H1 (cell line): ENCODE measurements around the gene SULT6B1. TPM values are rescaled to one million over a fixed set of nuclear protein-coding genes. Genes with fewer than 3 reads are reported as not detected.

ENCODE experiments used
- CTCF ChIA-PET: fragments of 300-600 bp; sonication (Branson Sonifier 250); formaldehyde crosslinking; loops from one replicate; lab custom pipeline; 2021; ENCODE audit not compliant: partially characterized antibody; lab: Charles Lee
- POLR2A ChIA-PET: fragments of 300-600 bp; sonication (Branson Sonifier 250); formaldehyde crosslinking; loops from one replicate; lab custom pipeline; 2021; ENCODE audit warnings: inconsistent platforms; ENCODE audit not compliant: partially characterized antibody; lab: Charles Lee
- DNase-seq, 2 experiments: peaks; one replicate each; pipeline versions ENCODE4 v3.0.0 to v3.0.0-alpha.2; 2010 to 2022; ENCODE audit warnings: low spot score in 2 of 2, low read depth in 1 of 2, mixed read lengths in 1 of 2
- FAIRE-seq: peaks from 2 replicates; lab custom pipeline; 2011; peaks lifted over from hg19 to GRCh38; lab: Jason Lieb, UNC
- H2AFZ ChIP-seq: 2 replicates; pipeline ENCODE4 v1.8.1; 2012; ENCODE audit warnings: low read length, inconsistent platforms
- H2AK5ac ChIP-seq: 2 replicates; pipeline ENCODE4 v1.6.1; 2013; ENCODE audit warnings: low read depth, low read length
- H2BK120ac ChIP-seq: replicated peaks from 2 replicates; pipeline ENCODE3; 2013; ENCODE audit warnings: low read depth, low read length, inconsistent platforms
- H2BK12ac ChIP-seq: 2 replicates; pipeline ENCODE4 v1.6.1; 2013; ENCODE audit warnings: low read depth, low read length
- H2BK15ac ChIP-seq: 2 replicates; pipeline ENCODE4 v1.6.1; 2013; ENCODE audit warnings: low read length
- H2BK20ac ChIP-seq: 2 replicates; pipeline ENCODE4 v1.6.1; 2013; ENCODE audit warnings: low read length
- H2BK5ac ChIP-seq: 2 replicates; pipeline ENCODE4 v1.6.1; 2013; ENCODE audit warnings: low read depth, low read length
- H3K14ac ChIP-seq: 2 replicates; pipeline ENCODE4 v1.6.1; 2013; ENCODE audit warnings: inconsistent platforms; ENCODE audit not compliant: insufficient read length
- H3K18ac ChIP-seq: 2 replicates; pipeline ENCODE4 v1.6.1; 2013; ENCODE audit warnings: low read length; ENCODE audit errors: extremely low read depth
- H3K23ac ChIP-seq: 2 replicates; pipeline ENCODE4 v1.6.1; 2013; ENCODE audit warnings: inconsistent platforms; ENCODE audit not compliant: insufficient read length
- H3K23me2 ChIP-seq: 2 replicates; pipeline ENCODE4 v1.6.1; 2013; ENCODE audit warnings: low read depth, low read length
- H3K27ac ChIP-seq: 2 replicates; pipeline ENCODE4 v1.6.1; 2011; ENCODE audit warnings: low read depth, low read length, inconsistent platforms
- H3K27me3 ChIP-seq, 4 experiments: replicated peaks in 1 of 4; 1 replicate in 1 of 4; 2 replicates in 3 of 4; pipeline versions ENCODE4 v1.6.1 to v1.8.1; 2011 to 2013; ENCODE audit warnings: low read length in 3 of 4, mild to moderate bottlenecking in 3 of 4, inconsistent platforms in 2 of 4, mixed read lengths in 2 of 4, moderate library complexity in 1 of 4; ENCODE audit not compliant: control insufficient read depth in 3 of 4, insufficient read depth in 3 of 4; ENCODE audit errors: extremely low read depth in 1 of 4
- H3K36me3 ChIP-seq, 4 experiments: 2 replicates each; pipeline versions ENCODE4 v1.6.1 to v1.8.1; 2011 to 2013; ENCODE audit warnings: mild to moderate bottlenecking in 4 of 4, low read length in 3 of 4, moderate library complexity in 2 of 4, control low read depth in 1 of 4, inconsistent platforms in 1 of 4; ENCODE audit not compliant: insufficient read depth in 4 of 4, control insufficient read depth in 2 of 4
- H3K4ac ChIP-seq: replicated peaks from 2 replicates; pipeline ENCODE3; 2013; ENCODE audit warnings: low read length, low read depth, mixed read lengths, inconsistent platforms; ENCODE audit not compliant: insufficient read length
- H3K4me1 ChIP-seq, 4 experiments: replicated peaks in 1 of 4; 1 replicate in 1 of 4; 2 replicates in 3 of 4; pipeline versions ENCODE4 v1.6.1 to v1.8.1; 2011 to 2013; ENCODE audit warnings: low read length in 3 of 4, inconsistent platforms in 2 of 4, mixed read lengths in 1 of 4; ENCODE audit not compliant: insufficient read depth in 4 of 4, control insufficient read depth in 3 of 4
- H3K4me2 ChIP-seq, 2 experiments: 2 replicates each; pipeline versions ENCODE4 v1.6.1 to v1.8.1; 2011 to 2013; ENCODE audit warnings: low read depth in 2 of 2, low read length in 2 of 2, control low read depth in 1 of 2, inconsistent platforms in 1 of 2, mild to moderate bottlenecking in 1 of 2; ENCODE audit not compliant: insufficient read depth in 1 of 2
- H3K4me3 ChIP-seq, 4 experiments: fragments of 200-600, 300-600 bp in 1 of 4; sonication (generic), shearing (Covaris generic), sonication (Bioruptor Twin) in 1 of 4; 2 replicates each; pipeline versions ENCODE4 v1.5.1 to v1.8.1; 2011 to 2016; ENCODE audit warnings: low read length in 4 of 4, low read depth in 3 of 4, control low read depth in 2 of 4, inconsistent platforms in 2 of 4, mild to moderate bottlenecking in 2 of 4, mixed read lengths in 1 of 4, moderate library complexity in 1 of 4; ENCODE audit not compliant: insufficient read depth in 2 of 4; ENCODE audit errors: extremely low read depth in 1 of 4
- H3K56ac ChIP-seq: replicated peaks from 2 replicates; pipeline ENCODE3; 2013; ENCODE audit warnings: low read depth, mild to moderate bottlenecking, mixed read lengths, low read length, inconsistent platforms; ENCODE audit not compliant: insufficient read length
- H3K79me1 ChIP-seq: 2 replicates; pipeline ENCODE4 v1.6.1; 2013; ENCODE audit warnings: low read depth, low read length, control low read depth
- H3K79me2 ChIP-seq, 2 experiments: 2 replicates each; pipeline versions ENCODE4 v1.6.1 to v1.8.1; 2012 to 2013; ENCODE audit warnings: low read length in 2 of 2, mild to moderate bottlenecking in 2 of 2, inconsistent platforms in 1 of 2; ENCODE audit not compliant: insufficient read depth in 2 of 2, control insufficient read depth in 1 of 2
- H3K9ac ChIP-seq, 4 experiments: replicated peaks in 1 of 4; 1 replicate in 1 of 4; 2 replicates in 3 of 4; pipeline versions ENCODE4 v1.6.1 to v1.8.1; 2011 to 2013; ENCODE audit warnings: low read depth in 3 of 4, low read length in 3 of 4, control low read depth in 2 of 4, mild to moderate bottlenecking in 2 of 4, moderate library complexity in 2 of 4, inconsistent platforms in 1 of 4; ENCODE audit errors: extremely low read depth in 1 of 4
- H3K9me3 ChIP-seq, 2 experiments: 2 replicates each; pipeline versions ENCODE4 v1.6.1 to v1.8.1; 2012 to 2013; ENCODE audit warnings: mild to moderate bottlenecking in 2 of 2, moderate library complexity in 2 of 2, control low read depth in 1 of 2, inconsistent platforms in 1 of 2, low read depth in 1 of 2, low read length in 1 of 2, mixed read lengths in 1 of 2; ENCODE audit not compliant: insufficient read depth in 2 of 2
- H4K20me1 ChIP-seq, 2 experiments: replicated peaks in 1 of 2; 2 replicates each; pipeline versions ENCODE3 to v1.8.1; 2011 to 2013; ENCODE audit warnings: inconsistent platforms in 2 of 2, low read length in 2 of 2, mild to moderate bottlenecking in 1 of 2; ENCODE audit not compliant: insufficient read depth in 2 of 2, control insufficient read depth in 1 of 2
- H4K5ac ChIP-seq: 2 replicates; pipeline ENCODE4 v1.6.1; 2013; ENCODE audit warnings: low read length, low read depth, mixed read lengths, inconsistent platforms; ENCODE audit not compliant: insufficient read length
- H4K8ac ChIP-seq: 2 replicates; pipeline ENCODE4 v1.8.0; 2013; ENCODE audit warnings: mild to moderate bottlenecking, moderate library complexity, low read length, inconsistent platforms; ENCODE audit not compliant: insufficient read depth; ENCODE audit errors: extremely low read depth
- H4K91ac ChIP-seq: replicated peaks from 2 replicates; pipeline ENCODE3; 2013; ENCODE audit warnings: low read length, mixed read lengths, inconsistent platforms; ENCODE audit not compliant: insufficient read length
- ASH2L ChIP-seq: fragments of 200-600, 300-600 bp; sonication (generic); IDR thresholded peaks from one replicate; pipeline ENCODE4 v1.7.1; 2017; ENCODE audit warnings: low read length
- CEBPB ChIP-seq: IDR thresholded peaks from 2 replicates; pipeline ENCODE4 v1.6.1; 2012; ENCODE audit warnings: low read depth, low read length
- CREB1 ChIP-seq: IDR thresholded peaks from 2 replicates; pipeline ENCODE4 v1.6.1; 2012; ENCODE audit warnings: inconsistent platforms
- GTF2F1 ChIP-seq: IDR thresholded peaks from 2 replicates; pipeline ENCODE4 v1.6.1; 2012; ENCODE audit warnings: low read depth, low read length, improper control_type of control experiment, borderline replicate concordance
- JUN ChIP-seq: IDR thresholded peaks from 2 replicates; pipeline ENCODE4 v1.6.1; 2011; ENCODE audit warnings: low read depth, mild to moderate bottlenecking, improper control_type of control experiment, low read length
- KDM4A ChIP-seq: IDR thresholded peaks from one replicate; pipeline ENCODE4 v1.7.1; 2012; ENCODE audit warnings: low read depth, mild to moderate bottlenecking, moderate library complexity, low read length, inconsistent platforms; ENCODE audit not compliant: severe bottlenecking
- KDM5A ChIP-seq: fragments of 200-600 bp; IDR thresholded peaks from 2 replicates; pipeline ENCODE4 v1.7.1; 2012; ENCODE audit warnings: mild to moderate bottlenecking, low read length, inconsistent platforms, mixed read lengths
- PHF8 ChIP-seq: fragments of 200-600 bp; sonication (generic); conservative IDR thresholded peaks from 2 replicates; pipeline ENCODE4 v1.7.1; 2012; ENCODE audit warnings: low read depth, mild to moderate bottlenecking, inconsistent platforms, low read length, moderate library complexity
- POLR2AphosphoS5 ChIP-seq: IDR thresholded peaks from 2 replicates; pipeline ENCODE4 v1.6.1; 2011; ENCODE audit warnings: low read depth, low read length
- SAP30 ChIP-seq: fragments of 300-600 bp; sonication (generic); IDR thresholded peaks from 2 replicates; pipeline ENCODE4 v1.7.1; 2012; ENCODE audit warnings: low read length, moderate library complexity, mild to moderate bottlenecking, inconsistent platforms; ENCODE audit not compliant: insufficient read depth, insufficient replicate concordance
- WGBS, 2 experiments: shearing (Covaris generic) in 1 of 2; methylation state at CpG; one replicate each; pipeline versions ENCODE4 v1.1.6 to v1.1.7; 2013 to 2015; ENCODE audit warnings: low lambda C conversion rate in 2 of 2, mixed read lengths in 2 of 2, inconsistent platforms in 1 of 2, low coverage in 1 of 2, missing lambda C conversion rate in 1 of 2; ENCODE audit not compliant: insufficient replicate concordance in 2 of 2, insufficient coverage in 1 of 2, insufficient read length in 1 of 2; ENCODE audit errors: extremely low coverage in 1 of 2, missing lambda C conversion rate in 1 of 2; 5-methylcytosine and 5-hydroxymethylcytosine counted together
- polyA plus RNA-seq, 7 experiments: library from polyadenylated mRNA; depleted of rRNA in 3 of 7; stranded (reverse) in 5 of 7; unstranded in 2 of 7; fragments of >200 nt in 5 of 7; fragments of 200-250 nt in 2 of 7; gene quantifications; 1 replicate in 5 of 7; 2 replicates in 1 of 7; 4 replicates in 1 of 7; pipeline versions ENCODE4 v1.2.1 to v1.2.3, GENCODE V29; 2011 to 2013; ENCODE audit warnings: missing spikeins in 2 of 7, mixed read lengths in 2 of 7
- total RNA-seq: library from RNA; stranded (reverse); fragmentation: NEBNext Ultra II Directional; extraction: Animal tissue kit (Norgen Biotek cat#: 25700); gene quantifications from 2 replicates; pipeline ENCODE4 v1.2.1, GENCODE V29; 2021

The SULT6B1 gene
- total and polyA plus RNA-seq, 2 of the 8 experiments (the other 6 are each of a cell fraction or from before 2014, with no cell fraction given) = not detected

DNA sequence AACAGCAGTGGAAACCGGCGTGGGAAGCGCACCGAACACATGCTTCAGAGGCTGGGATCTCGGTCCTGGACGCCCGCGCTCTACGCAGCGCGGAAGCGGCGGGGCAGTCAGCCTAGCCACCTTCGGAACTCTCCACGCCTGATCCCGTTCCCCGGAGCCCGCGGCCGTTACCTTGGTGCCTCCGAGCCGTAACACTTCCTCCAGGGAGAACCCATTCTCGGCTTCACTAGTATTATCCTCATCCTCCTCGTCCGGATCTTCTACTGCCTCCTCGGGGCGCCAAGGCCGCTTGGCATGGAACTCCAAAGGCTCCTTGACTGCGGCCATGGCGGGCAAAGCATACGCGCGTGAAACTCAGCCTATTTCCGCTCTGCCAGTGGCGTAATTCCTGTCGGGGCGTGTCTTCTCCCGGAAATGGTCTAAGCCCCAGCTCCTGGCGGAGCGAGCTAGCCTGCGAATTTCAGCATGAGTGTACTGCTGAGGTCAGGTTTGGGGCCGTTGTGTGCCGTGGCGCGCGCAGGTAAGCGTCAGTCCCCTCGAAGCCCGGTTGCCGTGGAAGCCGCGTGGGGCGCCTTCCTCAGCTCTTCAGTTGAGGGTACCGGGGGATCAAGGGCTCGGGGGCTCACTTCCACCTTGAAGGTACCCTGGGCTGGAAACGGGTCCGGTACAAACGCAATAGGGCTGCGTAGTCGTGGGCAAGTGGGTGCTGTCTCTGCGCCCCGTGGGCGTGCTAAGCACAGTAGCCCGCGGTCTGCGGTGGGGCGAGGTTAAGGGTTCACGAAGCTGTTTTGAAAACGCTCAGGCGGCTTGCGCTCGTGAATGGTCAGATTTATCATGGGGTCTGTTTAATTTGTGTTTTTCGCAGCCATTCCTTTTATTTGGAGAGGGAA is 43.0 kb upstream of the SULT6B1 start, which contains the start of the genes CEBPZ and NDUFAF7:
TSS of gene CEBPZ (minus strand) at position 356 of the 890 bp plus-strand sequence. CDS start at position 327, 29 bp downstream.
TSS of gene NDUFAF7 (plus strand) at position 418 of the 890 bp plus-strand sequence. CDS start at position 466, 48 bp downstream.
- FAIRE-seq = peak; percentile 7
- H2AFZ ChIP-seq = no peak within 1 kb of the TSS
- 1% methylated on average over 73 of the region's 73 CpGs; no CpG with 5 or more reads in 1 of the 2 experiments for WGBS, 2 experiments
- TF ChIP-seq GTF2F1 (no peak), PHF8 (peak; percentile 68), KDM5A (peak; percentile 66; the same call in 1 of the 2 replicates), POLR2AphosphoS5 (peak; percentile 66), SAP30 (peak; percentile 67), ASH2L (peak; percentile 75), CEBPB (peak; percentile 48; the same call in 1 of the 2 replicates), JUN (no peak), KDM4A (peak; percentile 78), CREB1 (peak; percentile 77)

More for the DNA sequence above, 43.0 kb upstream of the SULT6B1 start, which contains the start of the genes CEBPZ and NDUFAF7:
- Histone ChIP-seq H3K27me3 (no peaks in the 10 kb centered on the region), H3K79me2 (peaks cover 70 to 100% of the 10 kb centered on the region in 2 experiments), H3K18ac (peak within 1 kb of the TSS; percentile 97), H3K9me3 (no peaks in the 10 kb centered on the region), H3K4ac (peak within 1 kb of the TSS; percentile 65), H2BK120ac (peak within 1 kb of the TSS; percentile 83), H3K4me1 (peaks cover 7 to 19% (median 11%) of the 10 kb centered on the region in 4 experiments), H3K4me2 (peak within 1 kb of the TSS; percentile 94 to 99), H4K5ac (peak within 1 kb of the TSS; percentile 78), H4K91ac (peak within 1 kb of the TSS; percentile 57), H3K56ac (peak within 1 kb of the TSS; percentile 80), H4K20me1 (peaks cover 2 to 5% of the 10 kb centered on the region in 2 experiments), H3K9ac (peak within 1 kb of the TSS; percentile 59 to 88 (median 85)), H3K23ac (no peak within 1 kb of the TSS), H3K79me1 (peaks cover 14% of the 10 kb centered on the region; the same call in 1 of the 2 replicates), H3K14ac (no peak within 1 kb of the TSS), H3K36me3 (peaks cover 6 to 59% (median 24%) of the 10 kb centered on the region in 4 experiments; a peak in 7 of 8 replicates), H3K23me2 (peaks cover 18% of the 10 kb centered on the region), H3K27ac (peak within 1 kb of the TSS; percentile 76), H2BK20ac (0 out of 2 replicates have a peak within 1 kb of the TSS, but pooled peaks have one; percentile 44), H4K8ac (peak within 1 kb of the TSS; percentile 77; the same call in 1 of the 2 replicates), H2BK5ac (peak within 1 kb of the TSS; percentile 41), H2AK5ac (0 out of 2 replicates have a peak within 1 kb of the TSS, but pooled peaks have one; percentile 69), H2BK15ac (no peak within 1 kb of the TSS), H3K4me3 (peak within 1 kb of the TSS; percentile 95 to 98 (median 96)), H2BK12ac (peak within 1 kb of the TSS; percentile 42; the same call in 1 of the 2 replicates)
- peak; percentile 31 to 83 for DNase-seq
- ChIA-PET CTCF (interaction anchor here (0.6 to 1.7 kb wide), 8 partner anchors 20 to 646 kb away, joined by 3 to 11 read pairs (median 4); no protein-coding TSS in a partner anchor), POLR2A (interaction anchor here (0.6 to 3.4 kb wide), 15 partner anchors 11 to 92 kb away, joined by 3 to 15 read pairs (median 4); partner anchors contain the start of gene EIF2AK2)
